SK-N-MC (cell line): ENCODE data around the gene INHA.

Experiments used
- EZH2 ChIP-seq: fragments of 200-600 bp; sonication (generic); IDR thresholded peaks from one replicate; pipeline ENCODE4 v1.6.1; 2017; ENCODE audit warnings: antibody characterized with exemption
- FOXP2 ChIP-seq: optimal IDR thresholded peaks from 2 replicates; pipeline ENCODE3; 2011; ENCODE audit warnings: mild to moderate bottlenecking, moderate library complexity; ENCODE audit not compliant: insufficient read depth; ENCODE audit errors: extremely low read length, control extremely low read depth
- POLR2AphosphoS5 ChIP-seq: IDR thresholded peaks from 2 replicates; pipeline ENCODE4 v1.6.1; 2012; ENCODE audit warnings: mild to moderate bottlenecking, low read depth, low read length, borderline replicate concordance

- no peak for TF ChIP-seq POLR2AphosphoS5
- TF ChIP-seq EZH2 = no peak
- no peak for TF ChIP-seq FOXP2
Measured at GRCh38 chr2:219565130-219566080, 6.7 kb upstream of the INHA start.
